Ishikawa (cell line): Measurements from ENCODE around the gene STRN4.

Experiments used
- CEBPB ChIP-seq: IDR thresholded peaks from 2 replicates; pipeline ENCODE4 v1.6.1; 2012
- EGR1 ChIP-seq: IDR thresholded peaks from 2 replicates; pipeline ENCODE4 v1.6.1; 2012
- EP300 ChIP-seq: IDR thresholded peaks from 2 replicates; pipeline ENCODE4 v1.6.1; 2012; ENCODE audit warnings: borderline replicate concordance
- RAD21 ChIP-seq: IDR thresholded peaks from 2 replicates; pipeline ENCODE4 v1.6.1; 2012; ENCODE audit warnings: low read depth
- TCF12 ChIP-seq: IDR thresholded peaks from 2 replicates; pipeline ENCODE4 v1.6.1; 2012; ENCODE audit warnings: low read depth
- YY1 ChIP-seq: IDR thresholded peaks from 2 replicates; pipeline ENCODE4 v1.6.1; 2012; ENCODE audit warnings: low read depth
- TF ChIP-seq, protein P1 (sequence below): IDR thresholded peaks from 2 replicates; pipeline ENCODE4 v1.6.1; 2012

DNA sequence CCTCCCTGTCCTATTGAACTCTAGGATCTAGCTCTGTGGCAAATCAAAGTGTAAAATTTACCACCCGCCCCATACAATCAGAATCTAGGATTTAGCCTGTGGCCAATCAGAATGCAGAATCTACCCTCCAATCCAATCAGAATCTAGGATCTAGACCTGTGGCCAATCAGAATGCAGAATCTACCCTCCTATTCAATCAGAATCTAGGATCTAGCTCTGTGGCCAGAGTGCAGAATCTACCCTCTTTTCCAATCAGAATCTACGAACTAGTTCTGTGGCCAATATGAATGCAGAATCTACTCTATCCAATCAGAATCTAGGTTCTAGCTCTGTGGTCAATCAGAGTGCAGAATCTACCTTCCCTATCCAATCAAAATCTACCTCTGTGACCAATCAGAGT is 55.1 kb downstream of the STRN4 start:
- TF ChIP-seq TCF12 (no peak), RAD21 (no peak), CEBPB (no peak), YY1 (no peak), EGR1 (no peak), EP300 (no peak)
- TF ChIP-seq, protein P1, sequence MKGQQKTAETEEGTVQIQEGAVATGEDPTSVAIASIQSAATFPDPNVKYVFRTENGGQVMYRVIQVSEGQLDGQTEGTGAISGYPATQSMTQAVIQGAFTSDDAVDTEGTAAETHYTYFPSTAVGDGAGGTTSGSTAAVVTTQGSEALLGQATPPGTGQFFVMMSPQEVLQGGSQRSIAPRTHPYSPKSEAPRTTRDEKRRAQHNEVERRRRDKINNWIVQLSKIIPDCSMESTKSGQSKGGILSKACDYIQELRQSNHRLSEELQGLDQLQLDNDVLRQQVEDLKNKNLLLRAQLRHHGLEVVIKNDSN: no peak
